Large intestine (tissue), 3 donors: Measurements from ENCODE around the gene PHLPP1. TPM values are rescaled to one million over a fixed set of nuclear protein-coding genes. Genes with fewer than 3 reads are reported as not detected.

ENCODE experiments used
- DNase-seq, 2 donors: peaks; one replicate each; pipeline versions ENCODE4 v3.0.0 to v3.0.0-alpha.2; 2013
- H3K27ac ChIP-seq: one replicate; pipeline ENCODE4 v1.5.1; 2013; ENCODE audit warnings: low read length
- H3K27me3 ChIP-seq: 2 replicates; pipeline ENCODE4 v1.6.1; 2013; ENCODE audit warnings: low read length; ENCODE audit not compliant: control insufficient read depth, insufficient read depth
- H3K36me3 ChIP-seq: 2 replicates; pipeline ENCODE4 v1.6.1; 2013; ENCODE audit warnings: low read length; ENCODE audit not compliant: control insufficient read depth, insufficient read depth
- H3K4me1 ChIP-seq: one replicate; pipeline ENCODE4 v1.6.1; 2013; ENCODE audit warnings: low read length; ENCODE audit not compliant: control insufficient read depth, insufficient read depth
- H3K4me3 ChIP-seq: one replicate; pipeline ENCODE4 v1.5.1; 2013; ENCODE audit warnings: low read length
- H3K9me3 ChIP-seq: one replicate; pipeline ENCODE4 v1.6.1; 2013; ENCODE audit warnings: mild to moderate bottlenecking, low read depth, low read length, moderate library complexity; ENCODE audit not compliant: control insufficient read depth
- WGBS: methylation state at CpG from one replicate; pipeline ENCODE4 v1.1.5; 2013; ENCODE audit warnings: low lambda C conversion rate; ENCODE audit not compliant: insufficient coverage; 5-methylcytosine and 5-hydroxymethylcytosine counted together
- polyA plus RNA-seq: library from polyadenylated mRNA; unstranded; fragments of 120-200 nt; gene quantifications from one replicate; pipeline ENCODE4 v1.2.1, GENCODE V29; 2013

PHLPP1 gene
- polyA plus RNA-seq, 1 donor, result 12.1 TPM

DNA sequence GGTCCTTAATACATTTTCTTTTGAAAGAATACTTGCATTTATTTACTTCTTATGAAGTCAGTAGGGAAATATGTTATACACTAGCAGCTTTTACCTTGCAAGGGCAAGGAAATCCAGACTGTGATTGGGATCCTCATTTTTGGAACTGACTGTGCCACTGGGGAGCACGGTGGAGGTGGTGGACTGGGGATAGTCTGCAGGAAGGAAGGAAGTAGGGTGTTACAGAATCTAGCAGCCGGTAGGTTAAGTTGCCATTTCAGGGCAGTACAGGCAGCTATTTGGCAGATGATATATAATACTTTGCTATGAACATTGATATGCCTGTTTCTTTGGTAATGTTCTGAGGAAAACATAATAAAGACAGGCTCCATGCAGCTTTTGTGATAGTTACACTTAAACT, 238.3 kb downstream of the PHLPP1 start:
- H3K27me3 ChIP-seq, result no peaks in the 10 kb centered on the region
- peaks cover 14% of the 10 kb centered on the region for H3K36me3 ChIP-seq
- no peak overlapping the region for H3K4me3 ChIP-seq
- no CpG with 5 or more reads among the region's 2 CpGs for WGBS
- H3K4me1 ChIP-seq, result peaks cover 7% of the 10 kb centered on the region
- H3K9me3 ChIP-seq, result no peaks in the 10 kb centered on the region
- no peak for DNase-seq
- H3K27ac ChIP-seq, result no peak overlapping the region

DNA sequence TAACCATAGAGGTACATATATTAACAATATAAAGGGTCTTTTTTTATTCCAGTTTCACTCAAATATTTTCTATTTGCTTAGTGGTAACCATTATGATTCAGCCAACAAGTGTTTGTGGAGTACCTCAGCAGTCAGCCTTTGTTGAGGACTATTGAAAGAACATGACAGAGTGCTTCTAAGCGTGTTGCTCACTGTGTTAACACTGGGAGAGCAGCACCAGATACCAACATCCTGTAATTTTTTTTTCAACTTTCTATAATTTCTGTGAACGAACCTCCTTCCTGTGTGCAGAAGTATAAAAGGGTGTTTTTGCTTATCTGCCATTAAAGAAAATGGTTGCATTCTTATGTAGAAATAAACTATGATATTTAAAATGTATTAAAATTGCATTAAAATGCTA, 239.0 kb downstream of the PHLPP1 start:
- no CpG with 5 or more reads among the region's 2 CpGs for WGBS
- Histone ChIP-seq H3K27ac (no peak overlapping the region), H3K27me3 (no peaks in the 10 kb centered on the region), H3K9me3 (no peaks in the 10 kb centered on the region), H3K4me3 (no peak overlapping the region), H3K4me1 (peaks cover 7% of the 10 kb centered on the region), H3K36me3 (peaks cover 17% of the 10 kb centered on the region)
- no peak for DNase-seq

GRCh38 chr18:62957885-62958472, 242.6 kb downstream of the PHLPP1 start:
- Histone ChIP-seq H3K9me3 (no peaks in the 10 kb centered on the region), H3K27ac (no peak overlapping the region), H3K4me3 (no peak overlapping the region), H3K4me1 (peaks cover 7% of the 10 kb centered on the region), H3K36me3 (peaks cover 14% of the 10 kb centered on the region), H3K27me3 (no peaks in the 10 kb centered on the region)
- 100% methylated on average over 2 of the region's 9 CpGs for WGBS
- no peak for DNase-seq

DNA sequence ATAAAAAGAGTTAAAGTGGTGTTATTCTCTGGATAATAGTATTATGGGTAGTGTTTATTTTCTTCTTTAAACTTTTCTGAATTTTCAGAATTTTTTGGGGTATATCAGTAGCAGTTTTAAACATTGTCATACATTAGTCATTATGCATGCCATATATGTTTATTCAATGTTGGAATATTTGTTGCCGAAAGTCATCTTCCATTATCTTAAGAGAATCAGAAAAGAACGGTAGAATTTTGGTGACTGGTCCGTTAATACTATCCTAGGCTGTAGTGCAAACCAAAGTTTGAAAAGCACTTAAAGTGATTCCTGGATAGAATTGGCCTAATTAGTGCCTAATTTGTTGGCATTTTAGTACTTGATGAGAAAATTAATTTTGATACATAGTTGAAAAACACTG, 244.1 kb downstream of the PHLPP1 start:
- Histone ChIP-seq H3K4me3 (no peak overlapping the region), H3K27ac (no peak overlapping the region), H3K36me3 (peaks cover 24% of the 10 kb centered on the region), H3K4me1 (no peaks in the 10 kb centered on the region), H3K27me3 (no peaks in the 10 kb centered on the region), H3K9me3 (no peaks in the 10 kb centered on the region)
- DNase-seq, result no peak
- 82% methylated on average over 3 of the region's 3 CpGs for WGBS

GRCh38 chr18:62963507-62963906, 248.2 kb downstream of the PHLPP1 start:
- Histone ChIP-seq H3K27me3 (no peaks in the 10 kb centered on the region), H3K9me3 (no peaks in the 10 kb centered on the region), H3K27ac (no peak overlapping the region), H3K36me3 (peaks cover 17% of the 10 kb centered on the region), H3K4me3 (no peak overlapping the region), H3K4me1 (no peaks in the 10 kb centered on the region)
- DNase-seq, result no peak
- no CpG with 5 or more reads among the region's 3 CpGs for WGBS

GRCh38 chr18:62964432-62964831, 249.1 kb downstream of the PHLPP1 start:
- Histone ChIP-seq H3K27ac (no peak overlapping the region), H3K4me3 (no peak overlapping the region), H3K36me3 (peaks cover 12% of the 10 kb centered on the region), H3K27me3 (no peaks in the 10 kb centered on the region), H3K4me1 (no peaks in the 10 kb centered on the region), H3K9me3 (no peaks in the 10 kb centered on the region)
- peak; percentile 23 to 50 for DNase-seq
- no CpG with 5 or more reads among the region's 1 CpG for WGBS

- DNase-seq, result no peak
- 100% methylated on average over 4 of the region's 4 CpGs for WGBS
- Histone ChIP-seq H3K27ac (no peak overlapping the region), H3K36me3 (peaks cover 12% of the 10 kb centered on the region), H3K4me3 (no peak overlapping the region), H3K4me1 (no peaks in the 10 kb centered on the region), H3K9me3 (no peaks in the 10 kb centered on the region), H3K27me3 (no peaks in the 10 kb centered on the region)
These were observed 251.7 kb downstream of the PHLPP1 start for GRCh38 chr18:62967089-62967488.

DNA sequence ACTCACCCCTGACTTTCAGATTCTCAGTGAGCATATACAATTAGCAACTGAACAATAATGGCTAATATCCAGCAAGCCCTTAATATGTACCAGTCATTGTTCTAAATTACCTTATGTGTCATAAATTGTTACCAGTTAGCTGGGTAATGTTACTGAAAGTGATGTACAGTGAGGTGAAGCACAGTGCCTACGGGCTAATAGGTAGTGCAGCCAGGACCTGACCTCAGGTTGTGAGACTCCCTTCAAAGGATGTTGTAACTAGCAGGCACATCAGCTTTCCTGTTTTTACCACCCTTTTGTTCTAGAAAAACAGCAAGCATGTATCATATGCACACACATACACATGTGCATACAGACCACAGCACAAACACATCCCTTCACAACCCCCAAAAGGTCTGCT, 258.3 kb downstream of the PHLPP1 start:
- no CpG with 5 or more reads among the region's 1 CpG for WGBS
- no peak for DNase-seq
- Histone ChIP-seq H3K27me3 (no peaks in the 10 kb centered on the region), H3K4me3 (no peak overlapping the region), H3K36me3 (peaks cover 42% of the 10 kb centered on the region), H3K27ac (no peak overlapping the region), H3K9me3 (no peaks in the 10 kb centered on the region), H3K4me1 (no peaks in the 10 kb centered on the region)

- Histone ChIP-seq H3K4me1 (no peaks in the 10 kb centered on the region), H3K4me3 (no peak overlapping the region), H3K27ac (no peak overlapping the region), H3K27me3 (no peaks in the 10 kb centered on the region), H3K36me3 (peaks cover 49% of the 10 kb centered on the region), H3K9me3 (no peaks in the 10 kb centered on the region)
- no CpG with 5 or more reads among the region's 3 CpGs for WGBS
- no peak for DNase-seq
These were observed 259.0 kb downstream of the PHLPP1 start for GRCh38 chr18:62974388-62974787.

- no CpG with 5 or more reads among the region's 7 CpGs for WGBS
- no peaks in the 10 kb centered on the region for H3K27me3 ChIP-seq
- no peak overlapping the region for H3K27ac ChIP-seq
- no peak for DNase-seq
- H3K36me3 ChIP-seq, result peaks cover 53% of the 10 kb centered on the region
- H3K4me1 ChIP-seq, result no peaks in the 10 kb centered on the region
- H3K4me3 ChIP-seq, result no peak overlapping the region
- H3K9me3 ChIP-seq, result no peaks in the 10 kb centered on the region
These were observed 259.8 kb downstream of the PHLPP1 start for GRCh38 chr18:62974928-62975675.

DNA sequence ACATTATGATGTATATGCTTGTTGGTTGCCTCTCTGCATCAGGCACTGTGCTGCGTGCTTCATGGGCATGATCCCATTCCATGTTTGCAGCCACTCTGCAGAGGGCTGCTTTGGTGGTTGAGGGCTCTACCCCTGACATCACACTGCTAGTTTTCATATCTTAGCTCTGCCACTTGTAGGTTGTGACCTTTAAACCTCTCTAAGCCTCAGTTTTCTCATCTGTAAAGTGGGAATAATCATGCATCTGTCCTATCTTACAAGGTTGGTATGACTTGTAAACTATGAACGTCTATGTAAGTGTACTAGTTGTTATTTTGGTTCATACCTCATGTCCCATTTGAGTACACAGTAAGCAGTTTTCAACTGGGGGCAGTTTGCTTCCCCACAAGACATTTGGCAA, 260.4 kb downstream of the PHLPP1 start:
- Histone ChIP-seq H3K4me3 (no peak overlapping the region), H3K36me3 (peaks cover 53% of the 10 kb centered on the region), H3K9me3 (no peaks in the 10 kb centered on the region), H3K27ac (no peak overlapping the region), H3K27me3 (no peaks in the 10 kb centered on the region), H3K4me1 (no peaks in the 10 kb centered on the region)
- DNase-seq, result no peak
- no CpG with 5 or more reads among the region's 2 CpGs for WGBS
